Activated naive CD4-positive, alpha-beta T cell treated with anti-CD3 and anti-CD28 coated beads for 36 hours (primary cell): ENCODE results near the gene CCDC187. TPM values are rescaled to one million over a fixed set of nuclear protein-coding genes. Genes with fewer than 3 reads are reported as not detected.
A peak's percentile ranks its signal among the peaks of the same experiment; 100 is the strongest.
"Not testable (repeated sequence)": the region's sequence is repeated elsewhere in the genome, so short reads cannot be mapped to it uniquely, and the experiment has no call there.

Experiments
- CTCF ChIA-PET: fragments of 350-600 bp; sonication (Branson Sonifier 250); formaldehyde crosslinking; loops from one replicate; lab custom pipeline; 2021; ENCODE audit warnings: antibody characterized with exemption; lab: Charles Lee
- DNase-seq: peaks from one replicate; pipeline ENCODE4 v3.0.0-alpha.2; 2020
- H3K27ac Mint-ChIP-seq: one replicate; pipeline ENCODE4 v1.8.0; 2021; ENCODE audit warnings: mild to moderate bottlenecking, mixed read lengths
- H3K27me3 Mint-ChIP-seq: one replicate; pipeline ENCODE4 v1.8.0; 2021; ENCODE audit warnings: low read depth, mixed read lengths
- H3K36me3 Mint-ChIP-seq: one replicate; pipeline ENCODE4 v1.8.0; 2021; ENCODE audit warnings: low read depth, mixed read lengths
- H3K4me1 Mint-ChIP-seq: one replicate; pipeline ENCODE4 v1.8.0; 2021; ENCODE audit warnings: low read depth, mixed read lengths
- H3K4me3 Mint-ChIP-seq: one replicate; pipeline ENCODE4 v1.8.0; 2021; ENCODE audit warnings: mild to moderate bottlenecking, moderate library complexity, mixed read lengths
- H3K9me3 Mint-ChIP-seq: one replicate; pipeline ENCODE4 v1.8.0; 2021; ENCODE audit warnings: mixed read lengths
- intact Hi-C: fragments of 100-400 bp; cut with micrococcal nuclease; formaldehyde crosslinking; loops from one replicate; pipeline ENCODE4 v1.15.1; 2023
- total RNA-seq, 2 experiments: library from RNA; stranded (reverse); gene quantifications; one replicate each; pipeline ENCODE4 v1.2.3, GENCODE V29; 2021

The CCDC187 gene
- total RNA-seq: not detected

DNA sequence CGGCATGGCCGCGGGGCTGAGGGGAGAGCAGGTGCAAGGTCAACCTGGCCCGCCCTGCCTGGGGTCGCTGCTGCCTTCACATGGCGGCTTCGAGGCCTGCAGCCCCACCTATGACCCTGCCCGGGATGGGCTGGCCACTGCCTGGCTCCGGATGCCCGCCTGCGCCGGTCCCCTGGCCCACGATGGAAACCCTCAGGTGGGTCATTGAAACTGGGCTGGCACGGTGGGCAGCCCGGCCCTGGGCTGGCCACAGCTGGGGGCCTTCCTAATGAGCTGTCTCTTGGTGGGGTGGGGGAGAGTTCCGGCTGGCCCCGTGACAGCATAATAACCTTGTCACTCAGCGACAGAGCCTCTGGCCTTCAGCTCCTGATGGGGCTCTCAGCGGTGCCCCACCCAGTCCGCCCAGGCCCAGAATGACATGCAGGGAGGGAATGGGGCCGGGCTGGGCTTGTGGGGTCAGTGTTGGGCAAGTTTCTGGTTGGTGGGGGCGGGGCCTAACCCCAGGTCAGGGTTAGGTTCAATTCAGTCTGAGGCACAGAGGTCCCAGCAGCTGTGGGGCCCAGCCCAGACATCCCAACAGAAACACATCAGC is at the start of gene CCDC187:
CCDC187 (minus strand) TSS at position 270 of the 592 bp plus-strand sequence; CDS start at position 6, 264 bp downstream.
- intact Hi-C loops: no loop called here
- no peak for DNase-seq
- no peaks in the 10 kb centered on the region for H3K9me3 Mint-ChIP-seq
- H3K4me3 Mint-ChIP-seq: no peak within 1 kb of the TSS
- H3K4me1 Mint-ChIP-seq: no peaks in the 10 kb centered on the region
- CTCF ChIA-PET: no interaction called here
- H3K27me3 Mint-ChIP-seq: peaks cover 4% of the 10 kb centered on the region
- H3K27ac Mint-ChIP-seq: no peak within 1 kb of the TSS
- no peaks in the 10 kb centered on the region for H3K36me3 Mint-ChIP-seq

DNA sequence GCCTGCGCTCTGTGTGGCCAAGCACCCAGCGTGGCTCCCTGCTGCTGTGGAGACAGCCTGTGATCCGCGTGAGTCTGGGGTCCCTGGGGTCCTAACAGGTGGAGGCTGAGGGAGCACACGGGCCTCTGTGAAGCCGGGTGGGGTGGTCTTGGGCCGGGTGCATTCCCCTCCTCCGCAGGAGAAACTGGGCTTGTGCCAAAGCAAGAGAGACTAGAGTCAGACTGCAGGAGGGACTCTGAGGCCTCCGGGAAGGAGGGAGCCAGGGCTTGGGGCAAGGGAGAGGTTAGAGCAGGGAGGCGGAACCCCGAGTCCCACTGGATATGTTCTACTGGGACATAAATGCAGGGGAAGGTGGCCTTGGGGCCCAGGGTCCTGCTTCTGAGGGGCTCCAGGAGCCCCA is 49.2 kb upstream of the CCDC187 start:
- Mint-ChIP-seq H3K9me3 (no peaks in the 10 kb centered on the region), H3K36me3 (no peaks in the 10 kb centered on the region), H3K27ac (no peak overlapping the region), H3K4me1 (no peaks in the 10 kb centered on the region), H3K27me3 (no peaks in the 10 kb centered on the region), H3K4me3 (no peak overlapping the region)
- CTCF ChIA-PET: no interaction called here
- DNase-seq: no peak
- intact Hi-C loops: no loop called here

DNA sequence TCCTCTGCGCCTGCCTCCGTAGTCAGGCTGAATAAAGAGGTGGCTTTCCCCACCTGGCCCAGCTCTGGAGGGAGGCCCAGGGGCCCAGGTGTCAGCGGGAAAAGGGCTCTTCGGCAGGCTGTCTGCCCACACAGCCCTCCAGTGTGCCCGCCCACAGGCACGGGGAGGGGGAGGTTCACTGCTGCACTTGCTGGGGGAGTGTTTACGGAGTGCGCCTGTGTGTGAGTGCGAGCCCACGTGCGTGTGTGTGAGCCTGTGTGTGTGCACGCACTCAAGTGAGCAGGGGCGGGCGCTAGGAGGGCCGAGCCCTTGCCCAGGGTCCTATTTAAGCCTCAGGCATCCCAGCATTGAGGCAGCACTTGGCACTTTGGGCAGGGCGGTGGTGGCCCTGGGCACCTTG is 48.8 kb upstream of the CCDC187 start:
- intact Hi-C loops: no loop called here
- Mint-ChIP-seq H3K4me1 (no peaks in the 10 kb centered on the region), H3K4me3 (no peak overlapping the region), H3K9me3 (no peaks in the 10 kb centered on the region), H3K27me3 (no peaks in the 10 kb centered on the region), H3K36me3 (no peaks in the 10 kb centered on the region), H3K27ac (no peak overlapping the region)
- CTCF ChIA-PET: no interaction called here
- no peak for DNase-seq

DNA sequence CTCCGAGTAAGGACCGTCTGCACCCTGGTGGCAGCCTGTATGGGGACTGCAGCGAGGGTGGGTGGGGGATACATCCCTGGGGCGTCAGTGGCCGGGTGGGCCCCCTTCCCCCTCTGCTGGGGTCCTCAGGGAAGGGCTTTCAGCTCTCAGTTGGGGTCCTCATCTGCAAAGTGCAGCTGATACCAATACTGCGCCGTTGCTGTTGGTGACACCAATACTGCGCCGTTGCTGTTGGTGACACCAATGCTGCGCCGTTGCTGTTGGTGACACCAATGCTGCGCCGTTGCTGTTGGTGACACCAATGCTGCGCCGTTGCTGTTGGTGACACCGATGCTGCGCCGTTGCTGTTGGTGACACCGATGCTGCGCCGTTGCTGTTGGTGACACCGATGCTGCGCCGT is 48.0 kb upstream of the CCDC187 start:
- DNase-seq, H3K9me3 Mint-ChIP-seq, H3K27ac Mint-ChIP-seq, H3K27me3 Mint-ChIP-seq, H3K4me1 Mint-ChIP-seq, intact Hi-C loops, H3K36me3 Mint-ChIP-seq: not testable (repeated sequence)
- peak overlapping the region; percentile 18 for H3K4me3 Mint-ChIP-seq
- CTCF ChIA-PET: interaction anchor here (0.6 kb wide), 1 partner anchor 49 kb away, joined by 3 read pairs; no protein-coding TSS in a partner anchor

DNA sequence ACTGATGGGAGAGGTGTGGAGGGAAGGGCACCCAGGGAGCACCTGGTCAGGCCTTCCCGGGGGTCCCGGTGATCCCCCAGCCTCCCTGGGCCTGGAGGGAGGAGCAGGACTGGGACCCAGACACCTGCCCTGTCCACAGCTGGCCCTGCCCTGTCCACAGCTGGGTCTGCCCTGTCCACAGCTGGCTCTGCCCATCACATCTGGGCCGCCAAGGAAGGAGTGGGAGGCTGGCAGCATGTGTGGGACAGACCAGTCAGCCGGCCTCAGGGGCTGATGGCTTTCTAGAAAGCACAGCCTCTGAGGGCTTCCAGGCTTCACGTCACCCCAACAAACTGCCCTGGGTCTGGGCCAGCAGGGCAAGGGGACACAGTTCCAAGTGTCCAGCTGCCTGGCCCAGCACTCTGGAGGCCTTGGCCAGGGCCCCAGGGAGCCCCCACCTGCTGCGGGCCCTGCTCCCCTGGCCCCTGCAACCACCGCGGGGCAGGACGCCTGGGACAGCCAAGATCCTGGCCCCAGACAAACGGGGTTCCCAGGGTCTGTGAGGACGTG is 47.4 kb upstream of the CCDC187 start:
- no peaks in the 10 kb centered on the region for H3K9me3 Mint-ChIP-seq
- no peaks in the 10 kb centered on the region for H3K4me1 Mint-ChIP-seq
- DNase-seq: no peak
- H3K4me3 Mint-ChIP-seq: peak overlapping the region; percentile 18
- no peaks in the 10 kb centered on the region for H3K36me3 Mint-ChIP-seq
- no peaks in the 10 kb centered on the region for H3K27me3 Mint-ChIP-seq
- intact Hi-C loops: no loop called here
- no peak overlapping the region for H3K27ac Mint-ChIP-seq
- CTCF ChIA-PET: interaction anchor here (0.6 kb wide), 1 partner anchor 50 kb away, joined by 3 read pairs; no protein-coding TSS in a partner anchor

DNA sequence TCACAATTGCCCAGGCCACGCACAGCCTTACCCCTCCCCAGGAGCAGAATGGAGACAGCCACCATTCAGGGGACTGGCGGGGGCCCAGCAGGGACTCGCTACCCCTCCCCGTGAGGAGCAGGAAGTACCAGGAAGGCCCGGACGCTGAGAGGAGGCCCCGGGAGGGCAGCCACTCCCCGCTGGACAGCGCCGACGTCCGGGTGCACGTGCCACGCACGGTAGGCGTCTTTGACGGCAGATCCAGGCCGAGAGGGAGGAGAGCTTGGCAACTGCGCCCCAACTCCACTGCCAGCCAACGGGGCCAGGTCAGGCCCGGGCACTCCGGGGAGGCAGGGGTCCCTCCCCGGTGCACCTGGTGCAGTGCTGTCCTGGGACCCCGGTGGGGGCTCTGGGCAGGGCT is 45.7 kb upstream of the CCDC187 start:
- Mint-ChIP-seq H3K4me1 (no peaks in the 10 kb centered on the region), H3K9me3 (no peaks in the 10 kb centered on the region), H3K27me3 (no peaks in the 10 kb centered on the region), H3K36me3 (no peaks in the 10 kb centered on the region), H3K4me3 (no peak overlapping the region), H3K27ac (no peak overlapping the region)
- CTCF ChIA-PET: no interaction called here
- intact Hi-C loops: no loop called here
- DNase-seq: no peak

DNA sequence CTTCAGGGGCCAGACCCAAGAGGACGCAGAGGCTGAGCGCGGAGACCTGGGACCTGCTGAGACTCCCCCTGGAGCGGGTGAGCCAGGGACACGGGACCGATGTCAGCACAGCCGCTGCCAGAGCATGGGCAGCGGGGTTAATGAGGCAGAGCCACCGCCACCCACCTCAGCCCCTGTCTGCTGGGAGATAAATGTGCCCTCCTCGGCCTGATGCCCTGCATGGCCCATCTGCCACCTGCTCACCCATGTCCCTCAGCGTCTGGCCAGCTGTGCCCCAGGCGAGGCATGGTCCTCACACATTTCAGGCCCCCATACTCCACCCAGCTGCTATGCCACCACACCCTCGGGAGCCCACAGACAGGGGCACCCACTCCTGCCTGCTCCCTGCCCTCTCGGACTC is 44.8 kb upstream of the CCDC187 start:
- intact Hi-C loops: no loop called here
- Mint-ChIP-seq H3K4me3 (no peak overlapping the region), H3K9me3 (no peaks in the 10 kb centered on the region), H3K27me3 (no peaks in the 10 kb centered on the region), H3K27ac (no peak overlapping the region), H3K36me3 (no peaks in the 10 kb centered on the region), H3K4me1 (no peaks in the 10 kb centered on the region)
- no peak for DNase-seq
- CTCF ChIA-PET: no interaction called here

DNA sequence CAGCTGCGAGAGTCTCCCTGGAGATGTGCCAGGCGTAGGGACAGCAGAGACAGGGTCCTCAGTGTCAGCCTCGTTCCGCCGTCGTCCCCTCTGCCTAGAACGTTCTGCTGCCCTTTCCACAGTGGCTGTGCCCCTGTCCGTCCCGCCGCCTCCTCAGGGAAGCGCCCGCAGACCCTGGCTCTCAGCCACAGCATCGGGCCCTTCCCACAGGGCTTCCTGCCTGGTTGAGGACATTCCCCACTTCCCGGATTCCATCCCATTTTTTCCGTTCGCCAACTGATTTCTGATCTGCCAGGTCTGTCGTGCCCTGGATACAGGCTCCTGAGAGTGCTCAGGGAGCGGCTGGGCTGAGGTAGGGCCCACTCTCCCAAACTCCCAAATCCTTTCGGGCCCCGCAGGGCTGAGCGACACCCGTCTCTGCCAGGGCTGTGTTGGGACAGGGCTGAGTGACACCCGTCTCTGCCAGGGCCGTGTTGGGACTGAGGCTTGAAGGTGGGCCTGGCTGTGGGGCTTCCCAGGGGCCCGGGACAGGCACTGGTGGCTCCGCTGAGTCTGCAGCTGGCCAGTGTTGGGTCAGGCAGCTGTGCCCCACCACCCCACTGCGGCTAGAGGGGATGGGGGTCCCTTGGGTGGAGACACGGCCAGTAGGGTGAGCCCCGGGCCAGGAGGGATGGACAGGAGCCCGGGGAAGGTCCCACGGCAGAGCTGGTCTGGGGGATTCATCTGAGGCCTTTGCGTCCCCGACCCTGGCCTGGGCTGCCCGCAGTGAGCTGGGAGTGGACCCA is 43.8 kb upstream of the CCDC187 start:
- Mint-ChIP-seq H3K4me3 (no peak overlapping the region), H3K4me1 (no peaks in the 10 kb centered on the region), H3K27me3 (no peaks in the 10 kb centered on the region), H3K36me3 (no peaks in the 10 kb centered on the region), H3K27ac (no peak overlapping the region), H3K9me3 (no peaks in the 10 kb centered on the region)
- intact Hi-C loops: no loop called here
- DNase-seq: no peak
- CTCF ChIA-PET: no interaction called here

DNA sequence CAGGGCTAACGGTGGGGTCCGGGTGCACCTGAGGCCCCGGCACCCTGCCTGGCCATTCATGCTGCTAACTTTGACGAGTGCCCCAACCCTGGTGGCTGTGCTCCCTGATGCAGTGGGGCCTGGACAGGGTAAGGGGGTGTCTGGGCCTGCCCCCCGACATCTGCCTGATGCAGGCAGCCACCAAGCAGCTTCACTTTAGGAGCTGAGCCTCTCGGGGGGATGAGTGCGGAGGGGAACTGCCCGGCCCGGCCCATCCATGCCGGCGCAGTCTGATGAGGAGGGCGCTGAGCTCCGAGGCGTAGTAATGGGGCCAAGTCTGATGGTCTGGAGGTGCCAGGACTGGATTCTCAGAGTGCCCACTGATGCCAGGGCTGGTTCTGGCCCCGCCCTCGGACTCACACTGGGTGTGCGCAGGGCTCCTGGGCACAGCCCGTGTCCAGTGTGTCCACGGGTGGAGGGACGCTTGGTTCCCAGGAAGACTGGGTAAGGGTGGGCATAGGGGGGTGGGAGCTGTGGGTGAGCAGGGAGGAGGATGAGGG is 43.1 kb upstream of the CCDC187 start:
- no peak for DNase-seq
- no peak overlapping the region for H3K4me3 Mint-ChIP-seq
- H3K4me1 Mint-ChIP-seq: no peaks in the 10 kb centered on the region
- CTCF ChIA-PET: no interaction called here
- H3K27me3 Mint-ChIP-seq: no peaks in the 10 kb centered on the region
- H3K27ac Mint-ChIP-seq: no peak overlapping the region
- intact Hi-C loops: no loop called here
- H3K36me3 Mint-ChIP-seq: no peaks in the 10 kb centered on the region
- H3K9me3 Mint-ChIP-seq: no peaks in the 10 kb centered on the region

DNA sequence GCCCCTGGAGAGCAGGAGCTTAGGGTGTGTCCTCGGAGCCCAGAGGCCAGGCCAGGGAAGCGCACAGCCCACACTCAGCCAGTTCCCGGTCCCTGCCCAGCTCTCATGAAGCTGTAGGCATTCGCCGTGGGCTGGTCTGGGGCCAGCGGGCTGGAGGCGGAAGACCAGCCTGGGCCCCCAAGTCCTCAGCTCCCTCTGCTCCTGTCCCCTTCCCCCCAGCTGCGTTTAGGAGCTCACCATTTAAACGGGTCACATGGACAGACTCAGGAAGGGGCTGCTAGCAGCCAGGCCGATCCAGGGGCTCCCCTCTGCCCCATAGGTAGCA is 42.2 kb upstream of the CCDC187 start:
- Mint-ChIP-seq H3K27me3 (no peaks in the 10 kb centered on the region), H3K4me1 (no peaks in the 10 kb centered on the region), H3K4me3 (no peak overlapping the region), H3K9me3 (no peaks in the 10 kb centered on the region), H3K27ac (no peak overlapping the region), H3K36me3 (no peaks in the 10 kb centered on the region)
- intact Hi-C loops: no loop called here
- no peak for DNase-seq
- CTCF ChIA-PET: no interaction called here

DNA sequence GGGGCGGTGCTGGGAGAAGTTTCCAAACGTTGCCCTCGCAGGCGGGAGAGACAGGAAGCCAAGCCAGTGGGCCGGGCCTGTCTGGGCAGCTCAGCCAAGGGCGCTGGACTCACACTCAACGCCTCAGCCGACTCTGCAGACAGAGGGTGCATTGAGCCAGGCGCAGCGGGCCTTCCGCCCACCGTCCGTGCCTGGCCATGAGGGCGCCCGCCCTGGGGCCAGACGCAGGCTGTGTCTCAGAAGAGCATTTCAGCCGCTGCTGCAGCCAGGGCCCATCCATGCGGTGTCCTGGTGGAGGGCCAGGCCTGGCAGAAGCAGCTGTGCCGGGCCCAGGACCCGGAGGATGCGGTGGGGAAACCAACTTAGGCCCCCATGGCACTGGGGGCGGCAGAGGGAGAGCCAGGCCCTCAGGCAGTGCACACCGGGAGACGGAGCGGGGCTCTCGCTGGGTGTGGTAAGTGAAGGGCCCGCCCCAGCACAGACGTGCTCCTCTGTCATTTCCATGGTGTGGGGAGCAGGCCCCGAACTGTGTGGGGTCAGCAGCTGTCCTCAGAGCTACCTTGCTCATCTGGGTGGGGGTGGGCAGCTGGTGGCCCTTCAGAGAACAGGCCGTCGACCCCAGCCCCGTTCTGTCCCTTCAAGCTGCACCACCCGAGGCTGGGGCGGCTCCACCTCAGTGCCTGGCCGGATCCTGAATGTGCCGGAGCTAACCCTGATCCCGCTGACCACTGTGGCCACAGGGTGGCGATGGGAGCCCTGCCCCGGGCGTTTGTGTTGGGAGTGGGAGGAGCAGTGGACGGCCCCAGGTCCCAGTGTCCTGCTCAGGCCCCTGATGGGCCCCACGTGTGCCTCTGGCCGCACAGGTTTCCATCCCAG is 41.6 kb upstream of the CCDC187 start:
- CTCF ChIA-PET: interaction anchor here (1.7 kb wide), 1 partner anchor 17 kb away, joined by 3 read pairs; no protein-coding TSS in a partner anchor
- Mint-ChIP-seq H3K4me1 (no peaks in the 10 kb centered on the region), H3K27me3 (no peaks in the 10 kb centered on the region), H3K27ac (no peak overlapping the region), H3K9me3 (no peaks in the 10 kb centered on the region), H3K4me3 (no peak overlapping the region), H3K36me3 (no peaks in the 10 kb centered on the region)
- intact Hi-C loops: no loop called here
- DNase-seq: no peak
